HCT116 (cell line): ENCODE results near the gene OR2AE1. TPM values are rescaled to one million over a fixed set of nuclear protein-coding genes. Genes with fewer than 3 reads are reported as not detected.
A peak's percentile ranks its signal among the peaks of the same experiment; 100 is the strongest.

Experiments
- ATAC-seq: fragments of 200-7000 bp; cut with Tn5 transposase; 2 replicates; pipeline ENCODE4 v1.9.1; 2020; ENCODE audit warnings: mild to moderate bottlenecking, moderate library complexity
- BruUV-seq: library from RNA; stranded (reverse); fragments of 400-500 nt; replicated peaks from 2 replicates; lab custom pipeline; 2021; lab: Mats Ljungman, UMichigan
- CTCF ChIA-PET: fragments of 300-600 bp; sonication (Branson Sonifier 250); formaldehyde crosslinking; loops from one replicate; lab custom pipeline; 2021; ENCODE audit warnings: antibody characterized with exemption; lab: Charles Lee
- POLR2A ChIA-PET: fragments of 300-600, 350-600 bp; sonication (Branson Sonifier 250); formaldehyde crosslinking; loops from one replicate; lab custom pipeline; 2021; ENCODE audit warnings: antibody characterized with exemption; lab: Charles Lee
- RAD21 ChIA-PET, 2 experiments: fragments of 300-600 bp; sonication (Branson Sonifier 250); formaldehyde crosslinking; loops; one replicate each; lab custom pipeline; 2023; ENCODE audit warnings: low total read pairs in 2 of 2; ENCODE audit not compliant: uncharacterized antibody in 2 of 2, unreplicated experiment in 2 of 2, low non-redundant PET in 1 of 2; lab: Charles Lee
- DNase-seq: peaks from one replicate; pipeline ENCODE4 v3.0.0-alpha.2; 2010; ENCODE audit warnings: low read depth, low spot score
- H2AFZ ChIP-seq: fragments of 200-600 bp; shearing (Covaris generic), sonication (generic); 2 replicates; pipeline ENCODE4 v1.6.1; 2017; ENCODE audit warnings: low read depth, mixed run types, mixed read lengths, antibody characterized with exemption, low read length; ENCODE audit not compliant: poor library complexity, severe bottlenecking
- H3K27ac ChIP-seq: 2 replicates; pipeline ENCODE4 v1.5.1; 2012; ENCODE audit warnings: low read depth, low read length
- H3K27me3 ChIP-seq: fragments of 200-600 bp; sonication (generic); 2 replicates; pipeline ENCODE4 v1.6.1; 2016; ENCODE audit warnings: mixed run types, low read length, mixed read lengths; ENCODE audit not compliant: insufficient read depth
- H3K36me3 ChIP-seq, 2 experiments: fragments of 200-500 bp in 1 of 2; fragments of 200-600 bp in 1 of 2; sonication (Bioruptor generic) in 1 of 2; sonication (generic) in 1 of 2; 2 replicates each; pipeline versions ENCODE4 v1.5.1 to v1.6.1; 2014 to 2016; ENCODE audit warnings: low read length in 2 of 2, inconsistent platforms in 1 of 2, mixed read lengths in 1 of 2, mixed run types in 1 of 2; ENCODE audit not compliant: insufficient read depth in 2 of 2, control insufficient read depth in 1 of 2
- H3K4me1 ChIP-seq, 2 experiments: fragments of 200-600 bp in 1 of 2; sonication (generic) in 1 of 2; 2 replicates each; pipeline versions ENCODE4 v1.5.1 to v1.6.1; 2012 to 2017; ENCODE audit warnings: low read length in 2 of 2, inconsistent platforms in 1 of 2, mild to moderate bottlenecking in 1 of 2, mixed read lengths in 1 of 2, mixed run types in 1 of 2, moderate library complexity in 1 of 2; ENCODE audit not compliant: insufficient read depth in 2 of 2, control insufficient read depth in 1 of 2
- H3K4me2 ChIP-seq: fragments of 200-600 bp; sonication (generic); 2 replicates; pipeline ENCODE4 v1.6.1; 2017; ENCODE audit warnings: mixed run types, low read length, mixed read lengths
- H3K4me3 ChIP-seq, 2 experiments: fragments of 200-600 bp in 1 of 2; sonication (generic) in 1 of 2; replicated peaks in 1 of 2; 2 replicates each; pipeline ENCODE4 v1.5.1; 2011 to 2016; ENCODE audit warnings: low read length in 2 of 2, control low read depth in 1 of 2, low read depth in 1 of 2, mild to moderate bottlenecking in 1 of 2, mixed read lengths in 1 of 2, mixed run types in 1 of 2
- H3K79me2 ChIP-seq: fragments of 200-600 bp; sonication (generic); 2 replicates; pipeline ENCODE4 v1.6.1; 2017; ENCODE audit warnings: mild to moderate bottlenecking, mixed run types, low read length, moderate library complexity, mixed read lengths; ENCODE audit not compliant: insufficient read depth
- H3K9ac ChIP-seq: fragments of 200-600 bp; sonication (generic); 2 replicates; pipeline ENCODE4 v1.6.1; 2016; ENCODE audit warnings: low read length, mixed read lengths
- H3K9me2 ChIP-seq: fragments of 200-600 bp; sonication (generic), shearing (Covaris generic); 2 replicates; pipeline ENCODE4 v1.6.1; 2017; ENCODE audit warnings: mixed run types, mild to moderate bottlenecking, moderate library complexity; ENCODE audit not compliant: insufficient read depth
- H3K9me3 ChIP-seq, 2 experiments: fragments of 200-500 bp in 1 of 2; fragments of 200-600 bp in 1 of 2; sonication (Bioruptor generic) in 1 of 2; sonication (generic) in 1 of 2; 2 replicates each; pipeline ENCODE4 v1.6.1; 2014 to 2017; ENCODE audit warnings: low read length in 2 of 2, mixed read lengths in 2 of 2, inconsistent platforms in 1 of 2, low read depth in 1 of 2, mild to moderate bottlenecking in 1 of 2, mixed run types in 1 of 2, moderate library complexity in 1 of 2; ENCODE audit not compliant: control insufficient read depth in 1 of 2, insufficient read depth in 1 of 2
- H4K20me1 ChIP-seq: fragments of 200-600 bp; sonication (generic), shearing (Covaris generic); 2 replicates; pipeline ENCODE4 v1.6.1; 2017; ENCODE audit warnings: mixed run types, mild to moderate bottlenecking, moderate library complexity; ENCODE audit not compliant: insufficient read depth
- CEBPB ChIP-seq: IDR thresholded peaks from 2 replicates; pipeline ENCODE4 v1.6.1; 2012; ENCODE audit warnings: low read depth
- JUND ChIP-seq: IDR thresholded peaks from 2 replicates; pipeline ENCODE4 v1.6.1; 2012
- POLR2A ChIP-seq: IDR thresholded peaks from 2 replicates; pipeline ENCODE4 v1.7.0; 2011; ENCODE audit warnings: borderline replicate concordance; ENCODE audit not compliant: insufficient read depth, insufficient read length; ENCODE audit errors: extremely low read depth
- SRF ChIP-seq: IDR thresholded peaks from 2 replicates; pipeline ENCODE4 v1.6.1; 2012; ENCODE audit warnings: low read depth
- ZBTB33 ChIP-seq: IDR thresholded peaks from 2 replicates; pipeline ENCODE4 v1.6.1; 2011; ENCODE audit warnings: mild to moderate bottlenecking, low read length, moderate library complexity; ENCODE audit not compliant: insufficient replicate concordance; ENCODE audit errors: extremely low read depth
- intact Hi-C: fragments of 100-400 bp; cut with micrococcal nuclease; formaldehyde crosslinking; loops from 2 replicates; pipeline ENCODE4 v1.10.0; 2022
- total RNA-seq: library from RNA; stranded (reverse); gene quantifications from one replicate; pipeline ENCODE4 v1.2.1, GENCODE V29; 2021; ENCODE audit not compliant: unreplicated experiment

The OR2AE1 gene
- total RNA-seq, 1 experiment from 2014 or later, result not detected

GRCh38 chr7:99923200-99923599 lies 46.4 kb upstream of the OR2AE1 start (continued):
- TF ChIP-seq ZBTB33 (no peak), POLR2A (no peak), CEBPB (no peak), SRF (no peak)

- peaks cover 0 to 5% of the 10 kb centered on the region in 2 experiments; a peak in 1 of 4 replicates for H3K36me3 ChIP-seq
- no peak overlapping the region for H2AFZ ChIP-seq
- no peaks in the 10 kb centered on the region for H3K27me3 ChIP-seq
- no peaks in the 10 kb centered on the region for H3K9me2 ChIP-seq
- BruUV-seq, result no TSS peak
- ChIA-PET POLR2A (interaction anchor here (1.0 to 2.4 kb wide), 2 partner anchors 9 to 209 kb away, joined by 3 to 16 read pairs; partner anchors contain the start of gene GJC3), RAD21 (interaction anchor here in 1 of 2 experiments (0.8 kb wide), 1 partner anchor 395 kb away, joined by 3 read pairs; no protein-coding TSS in a partner anchor), CTCF (interaction anchor here (0.9 to 2.6 kb wide), 5 partner anchors 9 to 395 kb away, joined by 3 to 17 read pairs (median 9); partner anchors contain the start of gene GJC3)
- TF ChIP-seq JUND, result no peak
- TF ChIP-seq SRF, result peak; percentile 67; the same call in 1 of the 2 replicates
- TF ChIP-seq POLR2A, result peak; percentile 3
- peaks cover 54% of the 10 kb centered on the region for H3K79me2 ChIP-seq
- H3K4me3 ChIP-seq, result peak overlapping the region; percentile 60 to 86
- H3K27ac ChIP-seq, result peak overlapping the region; percentile 90; the same call in 1 of the 2 replicates
- H3K9me3 ChIP-seq, result no peaks in the 10 kb centered on the region
- no peaks in the 10 kb centered on the region for H4K20me1 ChIP-seq
- H3K9ac ChIP-seq, result peak overlapping the region; percentile 83
- peak overlapping the region; percentile 80 for H3K4me2 ChIP-seq
- intact Hi-C loops, result no loop called here
- peaks cover 9 to 16% of the 10 kb centered on the region in 2 experiments for H3K4me1 ChIP-seq
- no peak for DNase-seq
- no peak for ATAC-seq
Observed at GRCh38 chr7:99920149-99920548, 43.3 kb upstream of the OR2AE1 start.
